K562 (cell line): ENCODE data around the gene MBNL1. TPM values are rescaled to one million over a fixed set of nuclear protein-coding genes. Genes with fewer than 3 reads are reported as not detected.

Experiments
- ARID1B ChIP-seq: fragments of 450-650 bp; IDR thresholded peaks from 2 replicates; pipeline ENCODE4 v1.6.1; 2016; ENCODE audit warnings: antibody characterized with exemption, mild to moderate bottlenecking, inconsistent platforms
- ATF3 ChIP-seq, 2 experiments: fragments of 450-650 bp in 1 of 2; sonication (generic) in 1 of 2; formaldehyde crosslinking in 1 of 2; IDR thresholded peaks in 1 of 2; conservative IDR thresholded peaks in 1 of 2; 2 replicates each; pipeline versions ENCODE4 v1.6.1 to v1.8.1; 2016 to 2023; ENCODE audit warnings: mild to moderate bottlenecking in 2 of 2, moderate library complexity in 2 of 2, inconsistent platforms in 1 of 2, missing genetic modification reagents in 1 of 2
- CEBPB ChIP-seq: fragments of 450-650 bp; IDR thresholded peaks from 2 replicates; pipeline ENCODE4 v1.6.1; 2016; ENCODE audit warnings: missing genetic modification characterization, missing compliant biosample characterization
- CEBPG ChIP-seq, 3 experiments: fragments of 200-800 bp in 1 of 3; sonication (Bioruptor generic) in 1 of 3; sonication (generic) in 1 of 3; formaldehyde crosslinking in 1 of 3; IDR thresholded peaks in 2 of 3; conservative IDR thresholded peaks in 1 of 3; 2 replicates each; pipeline versions ENCODE4 v1.6.1 to v1.8.0; 2016 to 2022; ENCODE audit warnings: missing compliant biosample characterization in 2 of 3, missing genetic modification characterization in 2 of 3, mild to moderate bottlenecking in 1 of 3, missing genetic modification reagents in 1 of 3
- EP400 ChIP-seq: fragments of 450-650 bp; IDR thresholded peaks from 2 replicates; pipeline ENCODE4 v1.6.1; 2017; ENCODE audit warnings: antibody characterized with exemption, mild to moderate bottlenecking, moderate library complexity
- FOS ChIP-seq: IDR thresholded peaks from 3 replicates; pipeline ENCODE4 v1.6.1; 2011; ENCODE audit not compliant: insufficient read length; ENCODE audit errors: extremely low read depth
- FOXJ2 ChIP-seq: fragments of 200-800 bp; sonication (Bioruptor generic); IDR thresholded peaks from 2 replicates; pipeline ENCODE4 v1.6.1; 2016; ENCODE audit warnings: missing genetic modification characterization, missing compliant biosample characterization
- JUN ChIP-seq, 2 experiments: sonication (generic) in 1 of 2; formaldehyde crosslinking in 1 of 2; IDR thresholded peaks; 2 replicates each; pipeline versions ENCODE4 v1.6.1 to v1.8.0; 2012 to 2022; ENCODE audit warnings: borderline replicate concordance in 2 of 2, mild to moderate bottlenecking in 2 of 2, improper control_type of control experiment in 1 of 2, low read depth in 1 of 2, low read length in 1 of 2, missing genetic modification reagents in 1 of 2
- MCM3 ChIP-seq: fragments of 450-650 bp; IDR thresholded peaks from 2 replicates; pipeline ENCODE4 v1.6.1; 2016
- MTA1 ChIP-seq: fragments of 450-650 bp; IDR thresholded peaks from 2 replicates; pipeline ENCODE4 v1.6.1; 2017; ENCODE audit warnings: borderline replicate concordance
- PHF20 ChIP-seq: fragments of 450-650 bp; IDR thresholded peaks from 2 replicates; pipeline ENCODE4 v1.6.1; 2018; ENCODE audit not compliant: partially characterized antibody
- PTTG1 ChIP-seq: fragments of 450-650 bp; IDR thresholded peaks from 2 replicates; pipeline ENCODE4 v1.6.1; 2016; ENCODE audit warnings: low read depth, mild to moderate bottlenecking, missing genetic modification characterization, missing compliant biosample characterization
- SMARCE1 ChIP-seq: fragments of 450-650 bp; IDR thresholded peaks from 2 replicates; pipeline ENCODE4 v1.7.1; 2016; ENCODE audit warnings: mild to moderate bottlenecking
- ZNF133 ChIP-seq: fragments of 250-450 bp; sonication (Bioruptor Pico); IDR thresholded peaks from 2 replicates; pipeline ENCODE4 v1.4.0; 2020; ENCODE audit warnings: mild to moderate bottlenecking
- polyA plus RNA-seq, 8 experiments: library from polyadenylated mRNA; depleted of rRNA in 4 of 8; stranded (reverse) in 5 of 8; unstranded in 3 of 8; fragments of >200 nt; fragmentation: Nextera tagmentation in 2 of 8; fragmentation: Illumina TruSeq in 1 of 8; extraction: Ambion mirVana in 2 of 8; extraction: Trizol in 1 of 8; gene quantifications; 2 replicates each; pipeline versions ENCODE4 v1.2.1 to v1.2.3, GENCODE V29; 2011 to 2014; ENCODE audit warnings: inconsistent platforms in 1 of 8, missing spikeins in 1 of 8
- total RNA-seq, 7 experiments: library from RNA; depleted of rRNA in 6 of 7; stranded (reverse); fragments of >200 nt in 6 of 7; fragmentation: Illumina TruSeq in 2 of 7; extraction: Trizol in 2 of 7; gene quantifications; 2 replicates each; pipeline versions ENCODE4 v1.2.1 to v1.2.3, GENCODE V29; 2011 to 2021; ENCODE audit warnings: low replicate concordance in 1 of 7
- TF ChIP-seq, protein P1 (sequence below): fragments of 450-650 bp; formaldehyde crosslinking; IDR thresholded peaks from 2 replicates; pipeline ENCODE4 v1.4.0; 2020; ENCODE audit warnings: mild to moderate bottlenecking, moderate library complexity

Gene MBNL1
- total and polyA plus RNA-seq, 9 of the 15 experiments (the other 6 are each of a cell fraction or from before 2014, with no cell fraction given), result 70.3 to 243 (median 220) TPM

DNA sequence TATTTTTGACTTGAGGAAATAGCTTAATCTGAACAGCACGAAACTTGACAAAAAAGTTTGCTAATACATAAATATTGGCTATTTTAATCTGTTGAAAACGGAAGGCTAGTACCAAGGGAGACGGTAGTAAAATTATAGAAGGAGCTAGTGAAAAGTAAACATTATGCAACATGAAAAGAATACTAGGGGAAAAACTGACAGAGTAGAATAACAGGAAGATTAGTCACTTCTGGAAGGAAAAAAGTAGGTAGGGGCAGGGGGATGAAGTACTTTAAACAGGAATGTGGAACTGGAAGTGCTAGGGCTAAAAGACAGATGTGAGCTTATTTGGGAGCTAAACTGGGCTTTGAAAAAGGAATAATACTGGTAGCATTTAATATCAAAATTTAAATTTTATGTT is 60.1 kb downstream of the MBNL1 start (continued):
- TF ChIP-seq, protein P1, sequence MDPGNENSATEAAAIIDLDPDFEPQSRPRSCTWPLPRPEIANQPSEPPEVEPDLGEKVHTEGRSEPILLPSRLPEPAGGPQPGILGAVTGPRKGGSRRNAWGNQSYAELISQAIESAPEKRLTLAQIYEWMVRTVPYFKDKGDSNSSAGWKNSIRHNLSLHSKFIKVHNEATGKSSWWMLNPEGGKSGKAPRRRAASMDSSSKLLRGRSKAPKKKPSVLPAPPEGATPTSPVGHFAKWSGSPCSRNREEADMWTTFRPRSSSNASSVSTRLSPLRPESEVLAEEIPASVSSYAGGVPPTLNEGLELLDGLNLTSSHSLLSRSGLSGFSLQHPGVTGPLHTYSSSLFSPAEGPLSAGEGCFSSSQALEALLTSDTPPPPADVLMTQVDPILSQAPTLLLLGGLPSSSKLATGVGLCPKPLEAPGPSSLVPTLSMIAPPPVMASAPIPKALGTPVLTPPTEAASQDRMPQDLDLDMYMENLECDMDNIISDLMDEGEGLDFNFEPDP, result no peak
- TF ChIP-seq FOS (no peak), CEBPG (CRISPR knock-in tag; IDR thresholded peaks at IDR 0.05) (no peak), CEBPG (tag; conservative IDR thresholded peaks at IDR 0.05 in 1 of 2, IDR thresholded peaks at IDR 0.05 in 1 of 2) (peak in 1 of 2 experiments; percentile 72; a peak in 2 of 4 replicates), MTA1 (no peak), EP400 (peak; percentile 4; the same call in 1 of the 2 replicates), MCM3 (no peak), ARID1B (peak; percentile 56; the same call in 1 of the 2 replicates), PHF20 (no peak), FOXJ2 (tag) (no peak; the same call in 1 of the 2 replicates), JUN (IDR thresholded peaks at IDR 0.05; ENCODE audit: borderline replicate concordance, low read depth, low read length) (peak; percentile 58; the same call in 1 of the 2 replicates), JUN (CRISPR knock-in tag; IDR thresholded peaks at IDR 0.05; ENCODE audit: borderline replicate concordance) (no peak), SMARCE1 (peak; percentile 46; the same call in 1 of the 2 replicates), ATF3 (IDR thresholded peaks at IDR 0.05) (peak; percentile 69), ATF3 (CRISPR knock-in tag; conservative IDR thresholded peaks at IDR 0.05) (no peak), PTTG1 (tag) (no peak), CEBPB (tag) (0 out of 2 replicates have a peak, but pooled peaks have one; percentile 24), ZNF133 (CRISPR knock-in tag) (no peak)
